ENCODE data around the gene SMAD9.

DNA sequence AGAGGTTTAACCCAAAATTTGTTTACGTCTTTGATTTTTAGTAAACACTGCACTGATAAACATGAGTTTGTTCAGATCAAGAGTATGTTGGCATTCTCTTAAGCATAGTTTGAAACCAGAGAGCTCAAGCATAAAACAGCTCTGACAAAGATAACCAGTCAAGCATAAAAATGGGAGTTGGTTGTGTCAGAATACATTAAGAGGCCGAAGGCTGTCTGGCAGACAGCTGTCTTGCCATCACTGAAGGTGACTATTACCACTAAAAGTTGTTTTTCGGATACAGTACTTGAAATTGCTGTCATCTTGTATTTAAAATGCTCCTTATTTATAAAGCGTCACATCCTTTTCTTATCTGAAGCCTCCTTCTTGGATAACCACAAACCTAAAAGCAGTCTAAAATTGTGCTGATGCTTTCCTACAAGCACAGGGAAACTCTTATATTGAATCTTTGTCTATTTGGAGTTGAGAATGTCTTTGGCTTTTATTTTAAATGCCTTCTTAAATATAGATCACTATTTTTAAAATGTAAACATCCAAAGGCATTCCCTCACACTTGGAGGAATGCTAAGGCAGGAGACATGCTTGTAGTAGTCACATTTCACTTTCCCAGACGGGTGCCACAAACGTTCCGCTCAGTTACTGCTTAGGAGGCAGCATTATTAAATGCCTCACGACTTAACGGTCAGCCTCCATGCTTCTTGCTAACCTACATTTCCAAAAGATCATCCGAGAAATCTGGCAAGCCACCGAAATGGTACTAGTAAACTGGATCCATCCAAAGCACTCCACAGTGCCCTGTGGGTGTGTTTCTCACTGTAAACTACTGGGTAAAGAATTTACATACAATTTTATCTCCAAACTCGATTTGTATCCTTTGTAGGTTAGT, 1.5 kb downstream of the SMAD9 start:
- TF ChIP-seq, protein P1, sequence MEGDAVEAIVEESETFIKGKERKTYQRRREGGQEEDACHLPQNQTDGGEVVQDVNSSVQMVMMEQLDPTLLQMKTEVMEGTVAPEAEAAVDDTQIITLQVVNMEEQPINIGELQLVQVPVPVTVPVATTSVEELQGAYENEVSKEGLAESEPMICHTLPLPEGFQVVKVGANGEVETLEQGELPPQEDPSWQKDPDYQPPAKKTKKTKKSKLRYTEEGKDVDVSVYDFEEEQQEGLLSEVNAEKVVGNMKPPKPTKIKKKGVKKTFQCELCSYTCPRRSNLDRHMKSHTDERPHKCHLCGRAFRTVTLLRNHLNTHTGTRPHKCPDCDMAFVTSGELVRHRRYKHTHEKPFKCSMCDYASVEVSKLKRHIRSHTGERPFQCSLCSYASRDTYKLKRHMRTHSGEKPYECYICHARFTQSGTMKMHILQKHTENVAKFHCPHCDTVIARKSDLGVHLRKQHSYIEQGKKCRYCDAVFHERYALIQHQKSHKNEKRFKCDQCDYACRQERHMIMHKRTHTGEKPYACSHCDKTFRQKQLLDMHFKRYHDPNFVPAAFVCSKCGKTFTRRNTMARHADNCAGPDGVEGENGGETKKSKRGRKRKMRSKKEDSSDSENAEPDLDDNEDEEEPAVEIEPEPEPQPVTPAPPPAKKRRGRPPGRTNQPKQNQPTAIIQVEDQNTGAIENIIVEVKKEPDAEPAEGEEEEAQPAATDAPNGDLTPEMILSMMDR (IDR thresholded peaks at IDR 0.05) = no peak
- TF ChIP-seq POLR2A (IDR thresholded peaks at IDR 0.05) = no peak

Data from right lobe of liver (tissue), 4 donors.